OCI-LY1 (cell line): ENCODE results near the gene MRRF.

Source experiments
- H2AFZ ChIP-seq: fragments of 200-600 bp; sonication (generic), shearing (Covaris generic); 2 replicates; pipeline ENCODE4 v1.6.0; 2014; ENCODE audit warnings: antibody characterized with exemption, mild to moderate bottlenecking, low read length
- H3F3A ChIP-seq: fragments of 200-600 bp; sonication (generic), shearing (Covaris generic); 2 replicates; pipeline ENCODE4 v1.6.0; 2014; ENCODE audit warnings: mild to moderate bottlenecking, antibody characterized with exemption, low read length, moderate library complexity; ENCODE audit not compliant: insufficient read depth
- H3K27ac ChIP-seq: fragments of 200-600 bp; sonication (generic); 2 replicates; pipeline ENCODE4 v1.5.1; 2014; ENCODE audit warnings: low read length, mixed run types, mild to moderate bottlenecking, low read depth; ENCODE audit not compliant: poor library complexity, severe bottlenecking
- H3K27me3 ChIP-seq: fragments of 200-600 bp; sonication (generic); 2 replicates; pipeline ENCODE4 v1.6.0; 2014; ENCODE audit warnings: antibody characterized with exemption, mild to moderate bottlenecking, low read length, moderate library complexity; ENCODE audit not compliant: insufficient read depth
- H3K36me3 ChIP-seq: fragments of 200-600 bp; sonication (generic); 2 replicates; pipeline ENCODE4 v1.6.1; 2014; ENCODE audit warnings: mild to moderate bottlenecking, antibody characterized with exemption, low read length, moderate library complexity, mixed read lengths; ENCODE audit not compliant: insufficient read depth
- H3K4me1 ChIP-seq: fragments of 200-600 bp; sonication (generic); 2 replicates; pipeline ENCODE4 v1.5.1; 2014; ENCODE audit warnings: mild to moderate bottlenecking, low read length, moderate library complexity; ENCODE audit not compliant: insufficient read depth, severe bottlenecking
- H3K4me2 ChIP-seq: fragments of 200-600 bp; sonication (generic), shearing (Covaris generic); 2 replicates; pipeline ENCODE4 v1.6.1; 2014; ENCODE audit warnings: low read length
- H3K4me3 ChIP-seq: fragments of 200-600 bp; sonication (generic); 2 replicates; pipeline ENCODE4 v1.5.1; 2014; ENCODE audit warnings: low read length, low read depth, mild to moderate bottlenecking, mixed read lengths; ENCODE audit not compliant: poor library complexity, severe bottlenecking
- H3K79me2 ChIP-seq: fragments of 200-600 bp; shearing (Covaris generic); 2 replicates; pipeline ENCODE4 v1.6.1; 2016; ENCODE audit warnings: mixed run types, low read length, mixed read lengths; ENCODE audit not compliant: insufficient read depth
- H3K9ac ChIP-seq: fragments of 200-600 bp; sonication (generic), shearing (Covaris generic); 2 replicates; pipeline ENCODE4 v1.6.1; 2014; ENCODE audit warnings: mild to moderate bottlenecking, low read length, mixed read lengths
- H3K9me2 ChIP-seq: fragments of 200-600 bp; sonication (generic), shearing (Covaris generic); 2 replicates; pipeline ENCODE4 v1.6.1; 2014; ENCODE audit warnings: low read depth, mild to moderate bottlenecking, low read length, mixed read lengths
- H3K9me3 ChIP-seq: fragments of 200-600 bp; shearing (Covaris generic); 2 replicates; pipeline ENCODE4 v1.6.1; 2014; ENCODE audit warnings: low read length, mixed read lengths
- H4K20me1 ChIP-seq: fragments of 200-600 bp; sonication (generic), shearing (Covaris generic); 2 replicates; pipeline ENCODE4 v1.6.0; 2016; ENCODE audit warnings: mild to moderate bottlenecking, low read length; ENCODE audit not compliant: insufficient read depth
- EZH2 ChIP-seq: fragments of 200-600 bp; sonication (generic), shearing (Covaris generic); IDR thresholded peaks from 2 replicates; pipeline ENCODE4 v1.8.0; 2017; ENCODE audit warnings: borderline replicate concordance, mixed run types, mild to moderate bottlenecking, antibody characterized with exemption, low read length, moderate library complexity, mixed read lengths
- TF ChIP-seq, protein P1 (sequence below): fragments of 200-600 bp; sonication (generic), shearing (Covaris generic); IDR thresholded peaks from 2 replicates; pipeline ENCODE4 v1.5.1; 2017; ENCODE audit warnings: mild to moderate bottlenecking, antibody characterized with exemption, low read length, moderate library complexity, mixed read lengths

The MRRF gene

DNA sequence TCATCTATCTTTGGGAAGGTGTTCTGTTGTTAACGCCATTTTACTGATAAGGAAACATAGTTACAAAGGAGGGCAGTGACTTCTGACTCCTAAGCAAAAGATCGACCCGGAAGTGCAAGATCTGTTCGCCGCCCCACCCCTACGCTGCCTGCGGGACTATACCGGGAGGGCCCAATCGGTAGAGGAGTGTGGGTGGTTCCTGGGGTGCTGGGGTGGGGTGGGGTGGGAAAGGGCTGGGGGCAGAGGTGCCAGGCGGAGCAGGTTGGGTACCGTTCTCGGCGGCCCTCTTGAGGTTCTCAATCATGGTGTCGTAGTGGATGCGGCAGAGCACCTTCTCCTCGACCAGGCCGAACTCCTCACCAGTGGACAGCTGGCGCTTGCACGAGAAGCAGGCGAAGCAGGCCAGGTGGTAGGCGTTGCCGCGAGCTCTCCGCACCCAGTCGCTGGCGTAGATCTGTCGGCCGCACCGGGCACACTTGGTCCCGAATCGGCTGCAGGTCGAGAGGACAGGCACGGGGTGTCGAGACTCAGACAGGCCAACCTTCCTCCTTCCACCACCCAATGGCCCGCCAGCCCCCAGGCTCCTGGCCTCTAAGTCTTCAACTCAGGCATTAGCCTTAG is 47.8 kb upstream of the MRRF start:
- H2AFZ ChIP-seq: no peak overlapping the region
- no peak overlapping the region for H3K27ac ChIP-seq
- no peaks in the 10 kb centered on the region for H3K9me2 ChIP-seq
- H3K4me1 ChIP-seq: peaks cover 7% of the 10 kb centered on the region
- H3K27me3 ChIP-seq: no peaks in the 10 kb centered on the region; the same call in 1 of the 2 replicates
- H3K4me3 ChIP-seq: no peak overlapping the region
- no peaks in the 10 kb centered on the region for H3F3A ChIP-seq
- no peak for TF ChIP-seq EZH2
- TF ChIP-seq, protein P1, sequence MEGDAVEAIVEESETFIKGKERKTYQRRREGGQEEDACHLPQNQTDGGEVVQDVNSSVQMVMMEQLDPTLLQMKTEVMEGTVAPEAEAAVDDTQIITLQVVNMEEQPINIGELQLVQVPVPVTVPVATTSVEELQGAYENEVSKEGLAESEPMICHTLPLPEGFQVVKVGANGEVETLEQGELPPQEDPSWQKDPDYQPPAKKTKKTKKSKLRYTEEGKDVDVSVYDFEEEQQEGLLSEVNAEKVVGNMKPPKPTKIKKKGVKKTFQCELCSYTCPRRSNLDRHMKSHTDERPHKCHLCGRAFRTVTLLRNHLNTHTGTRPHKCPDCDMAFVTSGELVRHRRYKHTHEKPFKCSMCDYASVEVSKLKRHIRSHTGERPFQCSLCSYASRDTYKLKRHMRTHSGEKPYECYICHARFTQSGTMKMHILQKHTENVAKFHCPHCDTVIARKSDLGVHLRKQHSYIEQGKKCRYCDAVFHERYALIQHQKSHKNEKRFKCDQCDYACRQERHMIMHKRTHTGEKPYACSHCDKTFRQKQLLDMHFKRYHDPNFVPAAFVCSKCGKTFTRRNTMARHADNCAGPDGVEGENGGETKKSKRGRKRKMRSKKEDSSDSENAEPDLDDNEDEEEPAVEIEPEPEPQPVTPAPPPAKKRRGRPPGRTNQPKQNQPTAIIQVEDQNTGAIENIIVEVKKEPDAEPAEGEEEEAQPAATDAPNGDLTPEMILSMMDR: no peak
- no peaks in the 10 kb centered on the region for H3K36me3 ChIP-seq
- no peak overlapping the region for H3K9ac ChIP-seq
- no peak overlapping the region for H3K4me2 ChIP-seq
- no peaks in the 10 kb centered on the region for H4K20me1 ChIP-seq
- no peaks in the 10 kb centered on the region for H3K79me2 ChIP-seq
- no peaks in the 10 kb centered on the region for H3K9me3 ChIP-seq

DNA sequence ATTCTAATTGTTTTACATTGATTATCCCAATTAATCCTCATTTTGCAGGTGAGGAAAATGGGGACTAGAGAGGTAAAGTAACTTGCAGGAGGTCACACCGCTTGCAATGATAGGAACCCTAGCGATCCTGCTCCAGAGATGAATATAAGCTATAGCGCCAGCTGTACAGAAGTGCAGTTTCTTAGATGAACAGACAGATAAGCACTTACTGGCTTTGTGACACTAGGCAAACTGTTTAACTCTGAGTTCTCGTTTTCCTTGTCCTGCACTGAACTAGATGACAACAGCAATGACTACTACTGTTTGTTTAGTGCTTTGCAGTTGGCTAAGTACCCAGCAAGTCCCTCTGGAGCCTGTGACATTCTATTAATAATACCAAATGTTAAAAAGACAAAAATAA is 47.0 kb upstream of the MRRF start:
- no peaks in the 10 kb centered on the region for H3K79me2 ChIP-seq
- no peak overlapping the region for H3K9ac ChIP-seq
- no peak overlapping the region for H3K4me2 ChIP-seq
- peaks cover 4% of the 10 kb centered on the region; the same call in 1 of the 2 replicates for H3K27me3 ChIP-seq
- H3K27ac ChIP-seq: no peak overlapping the region
- no peaks in the 10 kb centered on the region for H3K9me2 ChIP-seq
- TF ChIP-seq, protein P1: no peak
- TF ChIP-seq EZH2: no peak
- peaks cover 7% of the 10 kb centered on the region for H3K4me1 ChIP-seq
- no peak overlapping the region for H3K4me3 ChIP-seq
- no peaks in the 10 kb centered on the region for H4K20me1 ChIP-seq
- no peaks in the 10 kb centered on the region for H3F3A ChIP-seq
- H2AFZ ChIP-seq: no peak overlapping the region
- no peaks in the 10 kb centered on the region for H3K9me3 ChIP-seq
- no peaks in the 10 kb centered on the region for H3K36me3 ChIP-seq

DNA sequence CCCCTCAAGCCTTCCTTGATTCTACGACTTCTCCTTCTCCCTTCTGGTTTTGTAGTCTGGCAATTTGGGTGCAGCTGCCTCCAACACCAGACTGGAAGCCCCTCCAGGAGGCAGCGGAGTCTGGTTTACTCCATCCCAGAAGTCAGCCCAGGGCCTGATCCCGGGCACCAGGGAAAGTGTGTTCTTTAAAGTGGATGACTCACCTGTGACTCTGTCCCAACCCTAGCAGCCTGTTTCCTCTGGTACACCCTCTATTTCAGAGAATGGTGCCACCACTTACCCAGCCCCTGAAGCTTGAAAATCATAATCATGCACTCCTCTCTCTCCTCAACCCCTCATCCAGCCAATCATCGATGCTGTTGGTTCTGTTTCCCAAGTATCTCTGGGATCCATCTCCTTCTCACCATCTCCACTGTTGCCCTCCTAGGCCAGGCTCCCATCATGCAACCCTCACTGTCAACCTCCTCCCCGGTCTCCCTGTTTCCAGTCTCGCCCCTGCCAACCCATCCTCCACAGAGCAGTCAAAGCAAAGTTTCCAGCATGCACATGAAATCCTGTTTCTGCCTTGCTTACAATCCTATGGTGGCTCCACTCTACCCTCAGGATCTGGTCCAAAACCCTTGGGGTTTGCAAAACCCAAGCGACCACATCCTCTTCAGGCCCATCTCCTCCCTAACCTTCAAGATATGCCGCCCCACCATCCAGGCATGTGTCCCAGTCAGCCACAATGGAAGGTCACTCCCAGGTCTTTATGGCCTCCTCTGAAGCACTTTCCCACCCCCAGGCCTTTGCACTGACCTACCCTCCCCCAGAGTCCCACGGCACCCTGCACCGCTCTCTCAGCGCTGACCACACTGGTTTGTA is 46.4 kb upstream of the MRRF start:
- no peak overlapping the region for H3K4me3 ChIP-seq
- no peaks in the 10 kb centered on the region for H3F3A ChIP-seq
- peaks cover 7% of the 10 kb centered on the region for H3K4me1 ChIP-seq
- no peaks in the 10 kb centered on the region for H3K9me3 ChIP-seq
- no peak overlapping the region for H2AFZ ChIP-seq
- H3K9ac ChIP-seq: no peak overlapping the region
- H3K27ac ChIP-seq: no peak overlapping the region
- peaks cover 7% of the 10 kb centered on the region; the same call in 1 of the 2 replicates for H3K27me3 ChIP-seq
- no peaks in the 10 kb centered on the region for H3K36me3 ChIP-seq
- no peak for TF ChIP-seq EZH2
- TF ChIP-seq, protein P1: no peak
- no peaks in the 10 kb centered on the region for H3K79me2 ChIP-seq
- no peak overlapping the region for H3K4me2 ChIP-seq
- no peaks in the 10 kb centered on the region for H3K9me2 ChIP-seq
- no peaks in the 10 kb centered on the region for H4K20me1 ChIP-seq
